GM12801 (cell line): ENCODE data around the gene CAPZB.

Experiments
- CTCF ChIP-seq: IDR thresholded peaks from one replicate; pipeline ENCODE4 v1.5.1; 2011; ENCODE audit warnings: control low read depth; ENCODE audit not compliant: insufficient read length; ENCODE audit errors: extremely low read depth

Gene CAPZB

GRCh38 chr1:19455353-19455752 lies 30.0 kb downstream of the CAPZB start:
- TF ChIP-seq CTCF: no peak

GRCh38 chr1:19454265-19455146 lies 30.8 kb downstream of the CAPZB start:
- no peak for TF ChIP-seq CTCF

- TF ChIP-seq CTCF: no peak
Measured at GRCh38 chr1:19453741-19454201, 31.6 kb downstream of the CAPZB start.

GRCh38 chr1:19452221-19452663 lies 33.1 kb downstream of the CAPZB start:
- TF ChIP-seq CTCF: no peak

GRCh38 chr1:19450811-19451515 lies 34.4 kb downstream of the CAPZB start:
- TF ChIP-seq CTCF: no peak

GRCh38 chr1:19449454-19450228 lies 35.7 kb downstream of the CAPZB start:
- no peak for TF ChIP-seq CTCF
